K562 (cell line): Measurements from ENCODE around the gene KLC1. TPM values are rescaled to one million over a fixed set of nuclear protein-coding genes. Genes with fewer than 3 reads are reported as not detected.

ENCODE experiments used
- ATAC-seq: fragments of 200-7000 bp; cut with Tn5 transposase; 3 replicates; pipeline ENCODE4 v1.9.1; 2020; ENCODE audit warnings: moderate library complexity
- BruUV-seq: library from RNA; stranded (reverse); fragments of 400-500 nt; replicated peaks from 2 replicates; lab custom pipeline; 2021; lab: Mats Ljungman, UMichigan
- CTCF ChIA-PET: fragments of 300-600 bp; formaldehyde crosslinking; extraction: SDS; loops from one replicate; lab custom pipeline; 2021; ENCODE audit warnings: low intra/inter-chr PET ratio; lab: Yijun Ruan, JAX
- POLR2A ChIA-PET: fragments of 300-600, 350-650 bp; sonication (Branson Sonifier 250); formaldehyde crosslinking; extraction: SDS; loops from one replicate; lab custom pipeline; 2021; ENCODE audit warnings: antibody characterized with exemption, inconsistent platforms; lab: Yijun Ruan, JAX
- DNase-seq, 4 experiments: peaks; one replicate each; pipeline versions ENCODE4 v3.0.0 to v3.0.0-alpha.2; 2011 to 2018; ENCODE audit warnings: low spot score in 3 of 4, mixed read lengths in 3 of 4; ENCODE audit errors: extremely low read depth in 1 of 4
- FAIRE-seq: peaks from 2 replicates; lab custom pipeline; 2011; peaks lifted over from hg19 to GRCh38; lab: Jason Lieb, UNC
- H2AFZ ChIP-seq: 2 replicates; pipeline ENCODE4 v1.6.0; 2011; ENCODE audit warnings: low read depth, low read length, control low read depth, inconsistent platforms
- H3K27ac ChIP-seq: fragments of 200-600 bp; 3 replicates; pipeline ENCODE4 v1.8.0; 2011; ENCODE audit warnings: low read depth, mild to moderate bottlenecking, control low read depth, inconsistent platforms, low read length, moderate library complexity, mixed read lengths; ENCODE audit errors: extremely low read depth
- H3K27me3 ChIP-seq, 2 experiments: fragments of 300-600 bp in 1 of 2; 2 replicates in 1 of 2; 3 replicates in 1 of 2; pipeline versions ENCODE4 v1.6.0 to v1.8.0; 2011; ENCODE audit warnings: inconsistent platforms in 2 of 2, low read length in 2 of 2, mild to moderate bottlenecking in 1 of 2, mixed read lengths in 1 of 2, moderate library complexity in 1 of 2; ENCODE audit not compliant: control insufficient read depth in 2 of 2, insufficient read depth in 2 of 2
- H3K36me3 ChIP-seq: fragments of 300-600 bp; 3 replicates; pipeline ENCODE4 v1.8.0; 2011; ENCODE audit warnings: mild to moderate bottlenecking, low read length, inconsistent platforms; ENCODE audit not compliant: control insufficient read depth, insufficient read depth
- H3K4me1 ChIP-seq, 2 experiments: fragments of 200-600 bp in 1 of 2; replicated peaks in 1 of 2; 2 replicates in 1 of 2; 3 replicates in 1 of 2; pipeline versions ENCODE4 v1.5.1 to v1.8.0; 2011; ENCODE audit warnings: inconsistent platforms in 2 of 2, low read length in 2 of 2, mild to moderate bottlenecking in 1 of 2, mixed read lengths in 1 of 2, moderate library complexity in 1 of 2; ENCODE audit not compliant: control insufficient read depth in 2 of 2, insufficient read depth in 2 of 2
- H3K4me2 ChIP-seq: 2 replicates; pipeline ENCODE4 v1.6.1; 2011; ENCODE audit warnings: low read length, control low read depth, inconsistent platforms, mixed read lengths; ENCODE audit not compliant: insufficient read depth
- H3K4me3 ChIP-seq: fragments of 200-600 bp; sonication (generic), shearing (Covaris generic); 2 replicates; pipeline ENCODE4 v1.5.1; 2016; ENCODE audit warnings: control low read depth, inconsistent platforms
- H3K79me2 ChIP-seq: fragments of 200-600 bp; 3 replicates; pipeline ENCODE4 v1.8.0; 2011; ENCODE audit warnings: low read length, inconsistent platforms; ENCODE audit not compliant: control insufficient read depth, insufficient read depth
- H3K9ac ChIP-seq, 2 experiments: 2 replicates each; pipeline versions ENCODE4 v1.6.0 to v1.6.1; 2011; ENCODE audit warnings: low read depth in 2 of 2, low read length in 2 of 2, control low read depth in 1 of 2, inconsistent platforms in 1 of 2, mild to moderate bottlenecking in 1 of 2, mixed read lengths in 1 of 2; ENCODE audit not compliant: insufficient read depth in 1 of 2
- H3K9me1 ChIP-seq: one replicate; pipeline ENCODE4 v1.6.0; 2011; ENCODE audit warnings: inconsistent platforms, mild to moderate bottlenecking, low read length, moderate library complexity; ENCODE audit not compliant: control insufficient read depth, insufficient read depth
- H3K9me3 ChIP-seq: replicated peaks from 2 replicates; pipeline ENCODE4 v1.5.1; 2011; ENCODE audit warnings: low read depth, low read length, inconsistent platforms; ENCODE audit not compliant: control insufficient read depth, insufficient read depth
- H4K20me1 ChIP-seq: replicated peaks from 2 replicates; pipeline ENCODE4 v1.6.1; 2011; ENCODE audit warnings: low read length, inconsistent platforms, mixed read lengths; ENCODE audit not compliant: control insufficient read depth, insufficient read depth
- ARID2 ChIP-seq: fragments of 450-650 bp; IDR thresholded peaks from 2 replicates; pipeline ENCODE4 v1.6.1; 2017; ENCODE audit warnings: antibody characterized with exemption, mild to moderate bottlenecking
- MEIS2 ChIP-seq: fragments of 450-650 bp; IDR thresholded peaks from 2 replicates; pipeline ENCODE4 v1.6.1; 2014; ENCODE audit warnings: mild to moderate bottlenecking; ENCODE audit not compliant: partially characterized antibody
- POLR2G ChIP-seq: fragments of 200-400 bp; formaldehyde crosslinking; IDR thresholded peaks from 2 replicates; pipeline ENCODE4 v1.6.1; 2017; ENCODE audit warnings: low read depth, mild to moderate bottlenecking, antibody characterized with exemption, low read length, moderate library complexity
- SFPQ ChIP-seq: fragments of 200-400 bp; formaldehyde crosslinking; IDR thresholded peaks from 2 replicates; pipeline ENCODE4 v1.6.1; 2017; ENCODE audit warnings: mild to moderate bottlenecking, low read depth, low read length, moderate library complexity
- ZNF146 ChIP-seq: IDR thresholded peaks from one replicate; pipeline ENCODE4 v1.6.1; 2018; ENCODE audit warnings: missing compliant biosample characterization; ENCODE audit not compliant: unreplicated experiment
- ZNF79 ChIP-seq: fragments of 250-450 bp; sonication (Bioruptor Pico); IDR thresholded peaks from 2 replicates; pipeline ENCODE4 v1.4.0; 2020; ENCODE audit warnings: low read depth, mild to moderate bottlenecking, moderate library complexity
- WGBS: fragments of 100-300 bp; shearing (Covaris generic); methylation state at CpG from one replicate; pipeline ENCODE4 v1.1.6; 2016; ENCODE audit warnings: low coverage, mixed read lengths; ENCODE audit not compliant: insufficient coverage; ENCODE audit errors: missing lambda C conversion rate; 5-methylcytosine and 5-hydroxymethylcytosine counted together
- in situ Hi-C: fragments of 300-500 bp; cut with MboI; formaldehyde crosslinking; loops from 4 replicates; pipeline ENCODE4 v1.15.0; 2018; ENCODE audit warnings: inconsistent platforms, mixed read lengths
- intact Hi-C: fragments of 100-400 bp; cut with micrococcal nuclease; formaldehyde crosslinking; loops from 2 replicates; pipeline ENCODE4 v1.14.2; 2022
- polyA plus RNA-seq, 8 experiments: library from polyadenylated mRNA; depleted of rRNA in 4 of 8; stranded (reverse) in 5 of 8; unstranded in 3 of 8; fragments of >200 nt; fragmentation: Nextera tagmentation in 2 of 8; fragmentation: Illumina TruSeq in 1 of 8; extraction: Ambion mirVana in 2 of 8; extraction: Trizol in 1 of 8; gene quantifications; 2 replicates each; pipeline versions ENCODE4 v1.2.1 to v1.2.3, GENCODE V29; 2011 to 2014; ENCODE audit warnings: inconsistent platforms in 1 of 8, missing spikeins in 1 of 8
- total RNA-seq, 7 experiments: library from RNA; depleted of rRNA in 6 of 7; stranded (reverse); fragments of >200 nt in 6 of 7; fragmentation: Illumina TruSeq in 2 of 7; extraction: Trizol in 2 of 7; gene quantifications; 2 replicates each; pipeline versions ENCODE4 v1.2.1 to v1.2.3, GENCODE V29; 2011 to 2021; ENCODE audit warnings: low replicate concordance in 1 of 7

The KLC1 gene
- total and polyA plus RNA-seq, 9 of the 15 experiments (the other 6 are each of a cell fraction or from before 2014, with no cell fraction given): 4.9 to 134 (median 54.8) TPM

GRCh38 chr14:103738166-103738565 lies 109.2 kb downstream of the KLC1 start (continued):
- no peak for TF ChIP-seq SFPQ
- no peak for TF ChIP-seq POLR2G
- no peak for TF ChIP-seq MEIS2

GRCh38 chr14:103738701-103739451 lies 109.9 kb downstream of the KLC1 start:
- no TSS peak for BruUV-seq
- no peak for ATAC-seq
- in situ Hi-C loops: no loop called here

More at GRCh38 chr14:103738701-103739451, 109.9 kb downstream of the KLC1 start:
- POLR2A ChIA-PET: interaction anchor here (0.6 to 1.6 kb wide), 2 partner anchors 14 to 16 kb away, joined by 3 read pairs; no protein-coding TSS in a partner anchor
- peaks cover 0 to 10% of the 10 kb centered on the region in 2 experiments; a peak in 3 of 5 replicates for H3K4me1 ChIP-seq
- H3K36me3 ChIP-seq: peaks cover 2% of the 10 kb centered on the region; the same call in 1 of the 3 replicates
- CTCF ChIA-PET: no interaction called here
- no peaks in the 10 kb centered on the region for H3K79me2 ChIP-seq
- 27% methylated on average over 28 of the region's 34 CpGs for WGBS
- no peaks in the 10 kb centered on the region for H3K9me3 ChIP-seq
- H3K9ac ChIP-seq: no peak overlapping the region; a peak in 1 of 4 replicates
- H4K20me1 ChIP-seq: no peaks in the 10 kb centered on the region
- no peak for FAIRE-seq
- H3K27ac ChIP-seq: no peak overlapping the region
- DNase-seq: no peak
- TF ChIP-seq ZNF79 (CRISPR knock-in tag) (no peak), ZNF146 (CRISPR knock-in tag) (no peak), ARID2 (no peak)
- no peak overlapping the region for H3K4me3 ChIP-seq
- no peaks in the 10 kb centered on the region for H3K9me1 ChIP-seq
- no peak overlapping the region for H3K4me2 ChIP-seq
- no peak overlapping the region for H2AFZ ChIP-seq
- intact Hi-C loops: no loop called here
- peaks cover 0 to 19% of the 10 kb centered on the region in 2 experiments; a peak in 2 of 5 replicates for H3K27me3 ChIP-seq
